ENCODE data around the gene CEACAM7. TPM values are rescaled to one million over a fixed set of nuclear protein-coding genes. Genes with fewer than 3 reads are reported as not detected.

CEACAM7 gene
- total RNA-seq, 1 experiment from 2014 or later: not detected

DNA sequence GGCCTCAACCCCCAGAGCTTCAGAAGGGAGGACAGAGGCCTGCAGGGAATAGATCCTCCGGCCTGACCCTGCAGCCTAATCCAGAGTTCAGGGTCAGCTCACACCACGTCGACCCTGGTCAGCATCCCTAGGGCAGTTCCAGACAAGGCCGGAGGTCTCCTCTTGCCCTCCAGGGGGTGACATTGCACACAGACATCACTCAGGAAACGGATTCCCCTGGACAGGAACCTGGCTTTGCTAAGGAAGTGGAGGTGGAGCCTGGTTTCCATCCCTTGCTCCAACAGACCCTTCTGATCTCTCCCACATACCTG, 19.4 kb upstream of the CEACAM7 start:
- Mint-ChIP-seq H3K27me3 (ENCODE audit: low read depth) (peaks cover 2% of the 10 kb centered on the region), H3K4me1 (no peaks in the 10 kb centered on the region), H3K9me3 (peaks cover 81 to 96% of the 10 kb centered on the region in 2 experiments), H3K36me3 (ENCODE audit: insufficient read depth in 1 of 3, low read depth in 3 of 3) (peaks cover 3 to 44% (median 8%) of the 10 kb centered on the region in 3 experiments; a peak in 4 of 7 replicates), H3K27ac (no peak overlapping the region), H3K4me3 (no peak overlapping the region)
- no peak overlapping the region for H2AK5ac ChIP-seq (ENCODE audit: insufficient read length, low read length)
- H3K79me2 ChIP-seq (ENCODE audit: insufficient read depth, low read length): no peaks in the 10 kb centered on the region
- peaks cover 9% of the 10 kb centered on the region for H3K9me3 ChIP-seq (ENCODE audit: control insufficient read depth, low read depth, low read length)
- no peak overlapping the region for H2BK5ac ChIP-seq (ENCODE audit: insufficient read length, low read length)
- H2BK15ac ChIP-seq (ENCODE audit: low read depth, low read length): no peak overlapping the region
- DNase-seq: no peak
- no peaks in the 10 kb centered on the region for H3K4me1 ChIP-seq (ENCODE audit: insufficient read depth, low read length)
- H2BK20ac ChIP-seq (ENCODE audit: low read depth, low read length, poor library complexity, severe bottlenecking): no peak overlapping the region
- H3K23me2 ChIP-seq (ENCODE audit: insufficient read length, low read depth, low read length, poor library complexity, severe bottlenecking): no peaks in the 10 kb centered on the region
- H3K18ac ChIP-seq (ENCODE audit: insufficient read length, low read depth, low read length): no peak overlapping the region
- H2AFZ ChIP-seq (ENCODE audit: low read length): no peak overlapping the region
- no peaks in the 10 kb centered on the region for H3K27me3 ChIP-seq (ENCODE audit: insufficient read depth, low read length)
- no CpG with 5 or more reads among the region's 5 CpGs for WGBS (ENCODE audit: extremely low coverage, insufficient read length, low lambda C conversion rate)
- no peak overlapping the region for H4K5ac ChIP-seq (ENCODE audit: insufficient read length, low read depth, low read length)
- H4K8ac ChIP-seq (replicated peaks; ENCODE audit: insufficient read length, low read depth, low read length): no peak overlapping the region
- no peak overlapping the region for H3T11ph ChIP-seq (ENCODE audit: low read length)
- TF ChIP-seq, protein P1, sequence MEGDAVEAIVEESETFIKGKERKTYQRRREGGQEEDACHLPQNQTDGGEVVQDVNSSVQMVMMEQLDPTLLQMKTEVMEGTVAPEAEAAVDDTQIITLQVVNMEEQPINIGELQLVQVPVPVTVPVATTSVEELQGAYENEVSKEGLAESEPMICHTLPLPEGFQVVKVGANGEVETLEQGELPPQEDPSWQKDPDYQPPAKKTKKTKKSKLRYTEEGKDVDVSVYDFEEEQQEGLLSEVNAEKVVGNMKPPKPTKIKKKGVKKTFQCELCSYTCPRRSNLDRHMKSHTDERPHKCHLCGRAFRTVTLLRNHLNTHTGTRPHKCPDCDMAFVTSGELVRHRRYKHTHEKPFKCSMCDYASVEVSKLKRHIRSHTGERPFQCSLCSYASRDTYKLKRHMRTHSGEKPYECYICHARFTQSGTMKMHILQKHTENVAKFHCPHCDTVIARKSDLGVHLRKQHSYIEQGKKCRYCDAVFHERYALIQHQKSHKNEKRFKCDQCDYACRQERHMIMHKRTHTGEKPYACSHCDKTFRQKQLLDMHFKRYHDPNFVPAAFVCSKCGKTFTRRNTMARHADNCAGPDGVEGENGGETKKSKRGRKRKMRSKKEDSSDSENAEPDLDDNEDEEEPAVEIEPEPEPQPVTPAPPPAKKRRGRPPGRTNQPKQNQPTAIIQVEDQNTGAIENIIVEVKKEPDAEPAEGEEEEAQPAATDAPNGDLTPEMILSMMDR (conservative IDR thresholded peaks at IDR 0.05): no peak
- H2BK12ac ChIP-seq (ENCODE audit: insufficient read length, low read depth, low read length): no peak overlapping the region
- H3K9ac ChIP-seq (ENCODE audit: extremely low read depth, insufficient read length, low read length): no peak overlapping the region
- H3K27ac ChIP-seq (ENCODE audit: insufficient read length, low read depth, low read length): no peak overlapping the region
- no peak overlapping the region for H3K4ac ChIP-seq (ENCODE audit: low read depth, low read length)
- H4K20me1 ChIP-seq (ENCODE audit: control insufficient read depth, insufficient read depth, insufficient read length): peaks cover 4% of the 10 kb centered on the region
- no peak overlapping the region for H3K4me2 ChIP-seq (ENCODE audit: insufficient read depth, insufficient read length, low read length)
- H3K23ac ChIP-seq (ENCODE audit: insufficient read length, low read depth, low read length): no peak overlapping the region
- H4K91ac ChIP-seq (ENCODE audit: insufficient read length, low read depth, low read length): no peak overlapping the region
- H3K14ac ChIP-seq (ENCODE audit: insufficient read depth, low read length): no peak overlapping the region
- no peaks in the 10 kb centered on the region for H3K79me1 ChIP-seq (ENCODE audit: insufficient read depth, low read depth, low read length, poor library complexity, severe bottlenecking)
- H2BK120ac ChIP-seq (ENCODE audit: low read depth, low read length, poor library complexity, severe bottlenecking): no peak overlapping the region
- no peak overlapping the region for H3K56ac ChIP-seq (ENCODE audit: insufficient read length, low read depth, low read length)
